HG03039 (cell line): ENCODE results near the gene DNAJC15.

Source experiments
- ATAC-seq: cut with Tn5 transposase; IDR thresholded peaks from one replicate; pipeline ENCODE4 v1.9.1; 2021; ENCODE audit warnings: mild to moderate bottlenecking, moderate library complexity; ENCODE audit not compliant: unreplicated experiment

The DNAJC15 gene

DNA sequence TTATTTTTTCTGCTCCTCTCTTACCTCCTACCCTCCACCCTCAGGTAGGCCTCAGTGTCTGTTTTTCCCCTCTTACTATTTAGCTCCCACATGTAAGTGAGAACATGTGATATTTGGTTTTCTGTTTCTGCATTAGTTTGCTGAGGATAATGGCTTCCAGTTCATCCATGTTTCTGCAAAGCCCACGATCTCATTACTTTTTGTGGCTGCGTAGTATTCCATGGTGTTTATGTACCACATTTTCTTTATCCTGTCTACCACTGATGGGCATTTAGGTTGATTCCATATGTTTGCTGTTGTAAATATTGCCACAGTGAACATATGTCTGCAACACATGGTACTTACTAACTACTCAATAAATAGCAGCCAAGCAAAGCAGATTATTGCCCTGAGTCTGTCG lies 56.8 kb downstream of the DNAJC15 start:
- no peak for ATAC-seq

DNA sequence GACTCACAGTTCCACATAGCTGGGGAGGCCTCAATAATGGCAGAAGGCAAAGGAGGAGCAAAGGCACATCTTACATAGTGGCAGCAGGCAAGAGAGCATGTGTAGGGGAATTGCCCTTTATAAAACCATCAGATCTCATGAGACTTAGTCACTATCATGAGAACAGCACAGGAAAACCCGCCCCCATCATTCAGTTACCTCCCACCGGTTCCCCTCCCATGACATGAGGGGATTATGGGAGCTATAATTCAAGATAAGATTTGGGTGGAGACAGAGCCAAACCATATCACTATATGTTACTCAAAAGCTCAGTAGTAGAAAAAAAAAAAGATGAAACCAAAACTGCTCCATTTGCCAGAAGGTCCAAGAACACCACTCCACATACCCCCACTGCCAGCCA lies 58.5 kb downstream of the DNAJC15 start:
- no peak for ATAC-seq

DNA sequence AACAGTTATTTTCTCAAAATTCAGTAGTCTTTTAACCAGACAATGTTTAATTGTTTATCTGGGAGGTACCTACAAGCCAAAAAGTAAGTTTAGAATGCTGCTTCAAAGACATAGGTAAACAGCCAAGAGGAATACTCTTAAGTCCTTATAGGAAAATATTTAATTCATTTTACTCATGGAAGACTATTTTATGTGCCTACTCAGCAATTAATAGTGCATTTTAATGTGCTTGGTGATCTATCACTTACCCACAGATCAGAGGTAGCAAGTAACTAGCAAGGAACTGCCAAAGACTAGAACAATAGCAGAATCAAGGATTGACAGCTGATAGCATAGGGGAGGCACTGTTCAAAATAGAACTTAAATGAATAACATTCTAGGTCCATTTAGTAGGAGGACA lies 60.4 kb downstream of the DNAJC15 start:
- ATAC-seq: no peak

DNA sequence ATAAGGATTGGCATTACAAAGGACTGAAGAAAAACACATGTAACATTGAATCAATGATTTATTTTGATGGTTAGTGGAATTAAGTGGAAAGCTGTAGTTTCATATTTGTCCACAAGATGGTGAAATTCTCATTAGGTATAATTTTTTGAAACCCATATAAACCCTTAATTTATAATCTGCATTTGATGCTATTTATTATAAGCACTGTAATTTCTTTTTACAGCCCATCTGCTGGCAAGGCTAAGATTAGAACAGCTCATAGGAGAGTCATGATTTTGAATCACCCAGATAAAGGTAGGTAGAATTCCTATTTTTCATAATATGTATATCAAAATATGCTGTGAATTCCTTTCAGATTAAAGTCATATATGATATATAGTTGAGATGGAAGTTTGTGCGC lies 62.2 kb downstream of the DNAJC15 start:
- ATAC-seq: no peak

DNA sequence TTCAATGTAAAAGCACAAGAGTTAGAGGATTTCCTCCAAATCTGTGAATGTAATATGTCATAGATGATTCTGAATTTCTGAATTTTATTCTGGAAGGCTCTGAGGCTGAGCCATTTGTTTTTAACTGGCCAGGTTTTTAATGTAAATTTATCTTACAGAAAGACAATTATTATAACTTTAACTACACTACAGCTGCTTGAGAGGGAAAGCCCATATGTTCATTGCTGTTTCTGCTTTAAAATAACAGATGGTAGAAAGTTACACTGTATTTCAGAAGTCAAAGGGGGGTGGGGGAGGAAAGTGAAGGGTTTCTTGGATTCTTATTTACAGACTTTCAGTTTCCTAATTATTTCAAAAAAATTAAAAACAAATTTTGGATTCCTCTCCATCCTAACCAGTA lies 62.8 kb downstream of the DNAJC15 start:
- ATAC-seq: no peak

DNA sequence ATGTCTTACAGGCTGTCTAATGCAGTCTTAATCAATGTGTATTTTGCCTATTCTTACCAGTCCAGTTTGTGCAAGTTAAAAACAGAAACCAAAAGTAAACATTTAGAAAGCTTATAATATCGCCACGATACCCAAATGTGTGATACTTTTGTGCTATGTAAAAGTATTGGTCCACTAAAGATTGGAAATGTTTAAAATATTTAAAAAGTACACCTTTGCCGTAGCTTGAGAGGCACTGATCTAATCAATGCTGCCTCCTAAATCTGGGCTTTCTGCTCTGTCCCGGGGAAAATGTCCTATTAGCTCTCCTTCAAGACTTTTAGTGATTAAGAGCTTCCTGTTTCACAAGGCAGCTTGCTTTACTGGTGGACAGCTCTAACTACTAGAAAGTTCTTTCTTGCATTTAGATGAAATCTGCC lies 64.7 kb downstream of the DNAJC15 start:
- ATAC-seq: no peak

DNA sequence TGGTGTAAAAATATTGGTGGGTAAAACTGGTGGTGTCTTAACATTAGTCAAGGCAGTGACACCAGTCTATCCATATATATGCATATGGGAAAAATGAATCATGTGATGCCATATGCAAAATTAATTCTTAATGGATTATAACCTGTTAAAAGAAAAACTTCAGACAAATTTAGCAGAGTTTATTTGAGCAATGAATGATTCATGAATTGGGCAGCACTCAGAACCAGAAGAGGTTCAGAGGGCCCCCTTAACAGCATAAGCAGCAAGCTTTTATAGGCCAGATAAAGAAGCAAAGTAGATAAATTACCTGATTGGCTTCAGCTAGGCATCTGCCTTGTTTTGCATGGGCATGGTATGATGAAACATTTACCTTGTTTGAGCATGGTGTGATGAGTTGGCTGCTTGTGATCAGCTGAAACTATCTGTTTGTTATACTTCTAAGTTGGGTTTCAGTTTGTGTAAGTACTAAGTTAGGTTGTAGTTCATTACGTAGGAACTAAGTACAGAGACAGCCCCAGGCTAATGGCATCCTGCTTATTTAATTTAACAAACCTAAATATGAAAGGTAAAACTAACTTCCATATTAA lies 66.6 kb downstream of the DNAJC15 start:
- no peak for ATAC-seq

DNA sequence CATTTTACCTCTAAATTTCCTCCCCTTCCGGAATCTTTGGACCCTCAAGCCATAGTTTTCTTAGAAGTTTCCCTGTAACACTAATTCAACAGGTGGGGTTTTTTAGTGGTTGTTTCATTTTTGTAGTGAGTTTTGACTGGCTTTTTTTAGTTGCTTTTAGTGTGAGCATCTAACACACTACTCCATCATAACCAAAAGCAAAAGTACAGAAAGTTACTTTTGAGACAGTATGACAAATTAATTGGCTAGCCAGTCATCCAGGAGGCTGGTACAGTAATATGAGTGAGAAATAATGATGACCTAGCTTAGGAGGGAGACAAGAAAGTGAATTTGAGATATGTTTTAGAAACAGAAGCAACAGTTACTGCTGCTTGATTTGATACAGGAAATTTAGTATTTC lies 71.5 kb downstream of the DNAJC15 start:
- peak; percentile 92 for ATAC-seq

DNA sequence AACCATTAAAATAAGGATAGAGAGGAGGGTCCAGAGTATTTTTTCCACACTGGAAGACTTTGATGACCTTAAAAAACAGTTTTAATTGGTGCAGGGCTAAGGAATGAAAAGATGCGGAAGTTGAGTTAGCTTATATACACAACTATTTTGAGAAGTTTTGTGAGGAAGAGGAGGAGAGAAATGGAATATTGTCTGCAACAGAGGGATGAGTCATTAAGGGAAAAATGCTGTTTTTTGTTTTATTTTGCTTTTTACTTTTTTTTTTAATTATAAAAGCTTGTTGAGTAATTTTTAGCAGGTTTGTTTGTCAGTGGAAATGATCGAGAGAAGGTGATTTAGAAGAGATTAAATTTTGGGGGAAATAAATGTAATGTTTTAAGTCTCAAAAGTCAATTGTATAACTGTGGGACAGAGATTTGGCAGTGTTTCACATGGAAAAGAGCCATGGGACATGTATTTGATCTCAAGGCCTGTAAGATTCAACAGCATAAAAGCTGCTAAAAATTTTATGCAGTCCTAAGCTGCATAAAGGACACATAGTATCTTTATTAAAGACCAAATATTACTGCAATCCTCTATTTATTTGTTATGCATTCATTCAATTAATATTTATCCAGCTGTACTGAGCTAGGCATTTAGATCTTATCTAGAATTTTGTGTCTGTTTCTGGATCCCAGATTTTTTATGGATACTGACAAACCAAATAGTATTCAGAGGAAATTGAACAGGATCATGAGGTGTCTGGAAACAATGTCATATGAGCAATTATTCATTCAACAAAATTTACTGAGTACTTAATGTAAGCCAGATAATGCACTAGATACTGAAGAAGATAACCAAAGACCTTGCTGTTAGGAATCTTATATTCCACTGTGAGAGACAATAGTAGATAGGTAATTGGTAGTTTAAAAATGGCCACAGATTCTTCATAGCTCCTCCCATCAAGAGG lies 72.7 kb downstream of the DNAJC15 start:
- no peak for ATAC-seq

DNA sequence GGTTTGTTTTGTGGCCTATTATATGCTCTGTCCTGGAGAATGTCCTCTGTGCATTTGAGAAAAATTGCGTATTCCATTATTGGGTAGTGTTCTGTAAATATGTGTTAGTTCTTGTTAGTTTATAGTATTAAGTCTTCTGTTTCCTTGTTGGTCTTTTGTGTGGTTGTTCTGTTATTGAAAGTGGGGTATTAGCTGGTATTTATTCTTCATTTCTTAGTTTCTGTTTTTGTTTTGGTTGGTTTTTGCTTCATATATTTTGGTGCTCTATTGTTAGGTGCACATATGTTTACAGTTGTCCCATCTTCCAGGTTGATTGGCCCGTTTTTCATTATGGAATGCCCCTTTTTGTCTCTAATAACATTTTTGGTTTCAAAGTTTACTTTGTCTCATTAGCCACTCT lies 77.3 kb downstream of the DNAJC15 start:
- no peak for ATAC-seq

DNA sequence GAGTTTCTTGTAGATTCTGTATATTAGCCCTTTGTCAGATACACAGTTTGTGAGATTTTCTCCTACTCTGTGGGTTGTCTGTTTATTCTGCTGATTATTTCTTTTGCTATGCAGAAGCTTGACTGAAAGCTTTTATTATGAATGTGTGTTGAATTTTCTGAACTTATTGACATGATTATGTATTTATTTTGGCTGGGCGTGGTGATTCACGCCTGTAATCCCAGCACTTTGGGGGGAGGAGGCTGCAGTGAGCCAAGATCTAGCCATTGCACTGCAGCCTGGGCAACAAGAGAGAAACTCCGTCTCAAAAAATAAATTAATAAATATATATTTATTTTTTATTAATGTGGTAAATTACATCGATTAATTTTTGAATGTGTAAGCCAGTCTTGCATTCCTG lies 78.9 kb downstream of the DNAJC15 start:
- no peak for ATAC-seq

DNA sequence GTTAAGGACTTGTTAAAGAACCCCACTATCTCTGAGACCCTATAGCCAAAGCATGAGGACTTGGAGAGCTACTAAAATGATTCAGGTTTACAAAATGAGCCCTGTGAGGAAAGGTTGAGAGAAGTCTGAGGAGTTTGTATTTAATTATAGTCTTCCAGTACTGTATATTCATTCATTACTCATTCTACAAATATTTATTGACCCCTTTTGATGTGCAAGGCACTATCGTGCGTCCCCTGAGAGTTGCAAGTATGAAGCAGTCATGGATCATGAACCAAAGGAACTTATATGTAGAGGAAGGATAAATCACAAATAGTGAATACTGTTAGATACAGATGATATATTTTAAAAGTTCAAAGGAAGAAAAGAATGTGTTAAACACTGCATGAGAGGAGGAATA lies 84.4 kb downstream of the DNAJC15 start:
- no peak for ATAC-seq

DNA sequence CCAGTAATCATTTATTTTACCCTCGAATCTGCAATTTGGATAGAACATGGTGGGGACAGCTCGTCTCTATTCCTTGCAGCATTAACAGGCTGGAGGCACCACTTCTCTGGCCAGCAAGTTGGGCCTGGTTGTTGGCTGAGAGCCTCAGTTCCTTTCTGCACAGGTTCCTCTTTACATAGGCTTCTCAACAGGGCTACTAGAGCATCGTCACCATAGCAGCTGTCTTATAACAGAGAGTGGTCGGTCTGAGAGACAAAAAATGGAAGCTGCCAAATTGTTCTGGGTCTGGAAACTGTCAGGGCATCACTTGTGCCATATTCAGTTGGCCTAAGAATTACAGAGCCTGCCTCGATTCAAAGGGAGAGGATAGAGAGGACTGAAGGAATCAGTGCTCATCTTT lies 86.7 kb downstream of the DNAJC15 start:
- no peak for ATAC-seq

DNA sequence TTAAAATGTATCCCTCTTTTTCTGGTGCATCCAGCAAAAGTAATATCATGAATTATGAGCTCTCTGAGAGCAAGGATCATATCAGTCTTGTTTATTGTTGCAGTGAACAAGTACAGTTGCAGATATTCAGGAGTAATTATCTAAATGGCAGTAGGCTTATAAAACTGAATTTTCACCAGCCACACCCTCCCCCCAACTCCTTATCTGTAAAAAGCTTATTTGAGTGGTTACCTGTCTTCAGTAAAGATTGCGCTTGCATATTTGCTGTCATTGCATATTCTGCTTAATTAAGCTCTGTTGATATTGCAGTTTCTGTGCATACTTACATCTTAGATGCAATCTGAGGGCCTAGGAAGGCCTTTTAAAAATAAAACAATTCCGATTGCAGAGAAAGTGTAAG lies 87.3 kb downstream of the DNAJC15 start:
- no peak for ATAC-seq

DNA sequence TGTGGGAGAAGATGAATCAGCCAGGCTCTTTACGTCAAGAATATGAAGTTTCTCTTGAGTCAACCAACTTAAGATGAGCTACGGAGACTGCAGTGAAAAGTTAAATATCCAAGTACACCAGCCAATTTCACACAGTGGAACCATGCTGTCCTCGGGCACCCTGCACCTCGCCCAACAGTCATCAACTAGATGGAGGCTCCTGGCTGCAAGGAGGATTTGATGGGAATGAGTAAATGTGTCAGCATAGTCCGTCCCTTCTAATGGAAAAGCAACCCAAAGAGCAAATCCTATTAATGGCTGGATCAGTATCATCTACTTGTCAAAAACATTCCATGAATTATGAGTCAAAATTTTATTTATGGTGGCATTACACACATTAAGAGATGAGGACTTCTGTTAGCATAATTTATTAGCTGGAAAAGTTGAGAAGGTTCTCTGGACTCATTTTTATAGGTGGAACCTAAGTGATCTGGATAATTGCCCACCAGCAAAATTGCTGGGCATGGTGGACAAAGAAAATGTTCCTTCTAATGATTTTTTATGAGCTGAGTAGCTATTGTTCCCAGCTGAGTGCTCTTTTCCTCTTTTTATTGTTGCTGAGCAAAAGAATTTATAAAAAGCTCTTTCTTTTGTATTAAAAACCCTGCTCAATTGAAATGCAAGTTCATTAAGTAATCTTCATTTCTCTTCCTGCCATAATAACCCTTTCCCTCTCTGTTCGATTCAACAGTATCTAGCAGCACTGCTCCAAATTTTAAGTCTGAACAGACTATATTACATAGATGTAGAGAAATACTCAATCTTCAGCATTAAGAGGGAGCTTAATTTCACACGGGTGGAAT lies 88.4 kb downstream of the DNAJC15 start:
- ATAC-seq: no peak

DNA sequence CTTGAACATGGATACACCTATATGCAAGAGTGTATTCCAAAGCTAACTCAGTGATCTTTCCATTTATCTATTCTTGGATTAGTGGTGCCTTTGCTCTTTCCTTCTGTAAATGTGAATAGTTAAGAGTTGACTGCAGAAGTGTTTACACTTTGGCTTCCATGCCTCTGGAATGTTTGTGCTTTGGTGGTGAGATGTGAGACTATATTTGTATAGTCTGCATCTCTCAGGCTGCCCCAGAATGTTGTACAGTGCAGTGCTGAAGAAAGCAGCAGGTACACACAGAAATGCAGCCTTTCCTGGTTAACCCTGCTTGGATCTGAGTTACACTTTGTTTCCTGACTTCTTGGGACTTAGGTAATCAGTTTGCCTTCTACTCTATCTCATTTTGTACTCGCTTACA lies 90.2 kb downstream of the DNAJC15 start:
- no peak for ATAC-seq

DNA sequence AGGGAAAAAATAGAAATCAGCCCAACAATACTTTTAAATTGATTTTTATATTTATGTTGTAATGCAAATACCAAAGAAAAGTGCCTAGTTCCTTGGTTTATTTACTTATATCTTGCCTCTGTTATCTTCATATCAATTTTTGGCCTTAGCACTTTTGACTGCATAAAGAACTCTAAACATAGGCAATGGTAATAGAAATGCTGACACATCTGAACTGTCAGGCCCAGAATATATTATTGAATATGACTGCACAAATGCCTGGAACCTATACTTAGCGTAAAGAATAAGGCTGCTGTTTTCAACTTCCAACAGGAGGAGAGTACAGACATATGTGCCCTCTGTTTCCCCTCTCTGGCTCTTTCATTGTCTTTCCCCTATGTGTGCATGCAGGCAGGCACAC lies 91.1 kb downstream of the DNAJC15 start:
- ATAC-seq: no peak

DNA sequence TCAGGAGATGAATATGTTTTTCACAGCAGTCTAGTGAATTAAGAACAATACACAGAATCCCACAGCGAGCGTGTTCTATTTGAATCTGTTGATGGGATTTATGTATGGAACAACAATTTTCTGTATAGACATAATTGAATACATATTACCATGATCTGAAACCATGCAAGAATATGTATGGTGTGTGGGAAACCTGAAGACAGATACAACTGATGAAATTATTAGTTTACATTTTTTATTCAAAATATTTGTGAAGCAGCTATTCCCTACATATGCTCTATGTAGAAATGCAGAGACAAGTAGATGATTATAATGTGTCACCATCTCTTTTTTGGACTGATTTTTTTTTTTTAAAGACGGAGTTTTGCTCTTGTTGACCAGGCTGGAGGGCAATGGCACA lies 91.8 kb downstream of the DNAJC15 start:
- no peak for ATAC-seq

DNA sequence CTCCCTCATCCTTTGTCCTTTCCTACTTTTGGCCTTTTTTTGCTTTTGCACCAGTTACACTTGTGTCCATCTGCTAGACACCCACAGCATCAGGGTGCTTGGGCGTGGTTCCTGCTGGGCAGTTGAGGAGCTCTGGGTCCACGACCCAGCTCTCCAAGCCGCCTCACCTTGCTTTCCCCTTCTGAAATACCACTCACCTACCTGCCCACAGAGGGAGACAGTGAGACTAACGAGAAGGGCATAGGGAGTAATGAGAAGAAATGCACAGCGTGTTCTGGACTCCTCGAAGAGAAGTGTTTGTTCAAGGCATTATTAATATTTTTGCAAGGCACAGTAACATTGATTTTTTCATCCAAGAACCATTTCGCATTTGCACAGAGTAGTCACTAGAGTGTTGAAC lies 92.9 kb downstream of the DNAJC15 start:
- ATAC-seq: no peak

DNA sequence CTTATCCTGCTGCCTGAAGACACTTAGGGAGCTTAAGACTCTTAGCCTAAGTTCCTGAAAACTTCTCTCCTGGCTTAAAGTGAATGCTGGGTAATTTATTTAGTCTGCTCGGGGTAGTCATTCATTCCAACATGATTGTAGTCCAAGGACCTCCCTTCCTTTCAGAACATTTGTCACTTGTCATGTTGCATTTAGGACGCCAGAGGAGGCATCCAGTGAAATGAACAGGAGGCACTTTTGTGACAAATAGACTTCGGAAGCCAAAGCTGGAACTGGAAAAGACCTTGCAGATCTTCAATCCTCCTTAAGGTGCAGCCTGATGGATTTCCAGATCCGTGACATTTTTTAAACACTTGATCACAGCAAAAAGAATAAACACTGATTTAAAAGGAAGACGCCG lies 95.1 kb downstream of the DNAJC15 start:
- ATAC-seq: no peak

DNA sequence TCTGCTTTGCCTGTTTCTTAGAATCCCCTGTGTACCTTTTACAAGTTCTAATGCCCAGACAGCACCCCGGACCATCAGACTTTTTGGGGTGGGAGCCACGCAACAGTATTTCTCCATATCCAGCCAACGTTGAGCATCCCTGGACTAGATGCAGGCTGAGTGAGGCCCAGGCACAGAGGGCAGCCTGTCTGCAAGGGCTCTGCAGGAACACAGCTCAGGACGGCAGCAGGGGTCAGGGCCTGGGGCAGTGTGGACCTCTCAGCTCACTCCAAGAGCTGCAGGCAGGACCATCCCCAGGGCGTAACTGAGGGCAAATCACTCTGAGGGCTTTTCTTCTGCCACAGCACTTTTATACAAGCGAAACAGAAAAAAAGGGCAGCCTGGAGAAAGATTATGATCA lies 95.8 kb downstream of the DNAJC15 start:
- no peak for ATAC-seq

DNA sequence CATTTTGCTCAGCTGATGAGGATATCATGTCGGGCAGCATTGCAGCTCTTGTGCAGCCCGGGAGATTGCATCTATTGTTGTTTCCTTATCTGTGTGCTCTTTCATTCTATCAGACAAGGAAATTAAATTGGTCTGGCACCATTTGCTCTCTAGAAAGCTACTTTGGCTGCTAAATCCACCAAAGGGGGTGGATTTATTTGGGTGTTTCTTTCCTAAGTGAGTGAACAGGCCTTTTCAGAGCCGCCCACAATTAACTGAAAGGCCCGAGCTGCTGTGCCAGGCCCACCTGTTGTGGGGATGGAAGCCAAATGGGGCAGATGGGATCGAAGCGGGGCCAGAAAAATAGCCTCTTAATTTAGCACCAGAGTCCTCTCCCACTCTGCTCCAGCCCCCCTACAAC lies 99.4 kb downstream of the DNAJC15 start:
- no peak for ATAC-seq
